RWPE1 (cell line): ENCODE data around the gene NAALADL2.
A peak's percentile ranks its signal among the peaks of the same experiment; 100 is the strongest.

Source experiments
- CTCF ChIA-PET: fragments of 350-600 bp; sonication (Branson Sonifier 250); formaldehyde crosslinking; extraction: SDS; loops from one replicate; lab custom pipeline; 2021; lab: Yijun Ruan, JAX
- POLR2A ChIA-PET: fragments of 400-600 bp; formaldehyde crosslinking; extraction: SDS; loops from one replicate; lab custom pipeline; 2020; ENCODE audit warnings: antibody characterized with exemption; ENCODE audit not compliant: low non-redundant PET; lab: Yijun Ruan, JAX
- DNase-seq: peaks from one replicate; pipeline ENCODE4 v3.0.0; 2012; ENCODE audit warnings: low spot score
- H3K27ac ChIP-seq: fragments of 450-650 bp; 2 replicates; pipeline ENCODE4 v1.5.1; 2017
- CTCF ChIP-seq: fragments of 450-650 bp; conservative IDR thresholded peaks from 2 replicates; pipeline ENCODE4 v1.5.1; 2017; ENCODE audit warnings: low read depth, mild to moderate bottlenecking

Gene NAALADL2

DNA sequence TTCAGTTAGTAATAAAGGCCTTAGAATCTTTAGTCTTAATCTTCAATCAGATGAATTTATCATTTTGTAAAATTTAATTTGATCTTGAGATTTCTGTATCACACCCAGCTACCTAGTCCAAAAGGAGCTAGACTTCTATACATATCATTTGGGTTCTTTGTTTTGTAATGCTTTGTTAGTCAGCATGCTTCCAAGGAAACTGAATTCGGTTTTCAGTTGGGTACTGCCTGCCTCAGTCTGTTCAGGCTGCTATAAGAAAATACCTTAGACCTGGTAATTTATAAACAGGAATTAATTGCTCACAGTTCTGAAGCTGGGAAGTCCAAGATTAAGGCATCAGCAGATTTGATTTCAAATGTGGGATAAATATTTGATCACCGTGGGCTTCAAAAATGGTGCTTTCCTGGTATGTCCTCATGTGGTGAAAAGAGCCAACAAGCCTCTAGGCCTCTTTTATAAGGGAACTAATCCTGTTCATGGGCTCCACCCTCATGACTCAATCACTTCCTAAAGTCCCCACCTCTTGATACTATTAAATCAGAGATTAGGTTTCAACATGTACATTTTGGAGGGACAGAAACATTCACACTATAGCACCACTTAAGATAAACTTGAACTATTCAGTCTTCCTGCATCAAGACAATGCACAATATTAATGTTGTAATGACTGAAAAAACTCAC lies 800.7 kb downstream of the NAALADL2 start:
- DNase-seq, result no peak
- no peak for TF ChIP-seq CTCF
- POLR2A ChIA-PET, result no interaction called here
- CTCF ChIA-PET, result interaction anchor here (0.6 kb wide), 1 partner anchor 774 kb away, joined by 3 read pairs; no protein-coding TSS in a partner anchor
- no peak overlapping the region for H3K27ac ChIP-seq

- ChIA-PET POLR2A (no interaction called here), CTCF (no interaction called here)
- DNase-seq, result no peak
- H3K27ac ChIP-seq, result no peak overlapping the region
- no peak for TF ChIP-seq CTCF
Observed at GRCh38 chr3:175662815-175663214, 803.7 kb downstream of the NAALADL2 start.

- H3K27ac ChIP-seq, result no peak overlapping the region
- CTCF ChIA-PET, result no interaction called here
- POLR2A ChIA-PET, result no interaction called here
- no peak for TF ChIP-seq CTCF
- DNase-seq, result peak; percentile 4
Observed at GRCh38 chr3:175664911-175665310, 805.8 kb downstream of the NAALADL2 start.

GRCh38 chr3:175668300-175668699 lies 809.2 kb downstream of the NAALADL2 start:
- ChIA-PET POLR2A (no interaction called here), CTCF (no interaction called here)
- no peak for DNase-seq
- TF ChIP-seq CTCF, result no peak
- no peak overlapping the region for H3K27ac ChIP-seq

DNA sequence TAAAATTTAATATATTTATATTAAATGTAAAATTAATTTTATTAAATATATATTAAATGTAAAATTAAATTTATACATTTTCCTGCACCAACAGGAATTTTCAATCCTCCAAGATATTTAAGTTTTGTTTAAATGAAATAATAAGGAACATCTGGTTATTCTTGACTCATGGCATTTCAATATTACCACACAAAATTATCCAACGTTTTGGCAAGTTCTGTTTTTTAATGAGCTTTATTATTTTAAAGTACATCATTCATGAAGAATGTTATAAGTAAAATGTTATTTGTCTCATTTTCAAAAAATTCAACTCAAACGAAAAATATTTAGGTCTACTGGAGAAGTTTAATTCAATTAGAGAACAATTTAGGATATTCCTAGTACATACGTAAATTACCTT lies 811.4 kb downstream of the NAALADL2 start:
- ChIA-PET POLR2A (no interaction called here), CTCF (no interaction called here)
- H3K27ac ChIP-seq, result no peak overlapping the region
- DNase-seq, result no peak
- no peak for TF ChIP-seq CTCF

DNA sequence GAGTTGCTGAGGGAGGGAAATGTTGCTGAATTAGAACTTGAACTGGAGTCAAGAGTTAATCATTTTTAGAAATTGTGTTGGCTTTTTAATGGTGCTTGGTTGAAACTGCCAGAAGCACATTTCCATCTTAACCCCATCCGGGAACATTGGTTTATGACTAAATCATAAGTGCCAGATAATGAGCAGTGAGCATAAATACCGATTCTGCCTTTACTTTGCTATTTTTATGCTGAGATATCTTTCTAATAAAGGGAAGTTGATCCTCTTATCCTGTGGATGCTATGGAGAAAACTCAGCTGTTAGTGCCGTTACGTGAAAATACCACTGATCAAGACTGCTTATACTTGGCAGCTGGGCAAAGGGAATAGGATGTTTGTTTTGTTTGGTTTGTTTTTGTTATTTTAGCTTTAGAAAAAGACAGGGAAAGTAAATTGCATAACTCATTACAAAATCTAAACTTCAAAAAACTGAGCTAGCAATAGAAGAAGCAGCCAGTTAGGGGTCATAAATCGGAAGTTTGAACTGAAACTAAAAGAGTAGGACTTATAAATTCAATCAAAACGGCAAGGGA lies 813.1 kb downstream of the NAALADL2 start:
- no peak overlapping the region for H3K27ac ChIP-seq
- no peak for TF ChIP-seq CTCF
- POLR2A ChIA-PET, result no interaction called here
- no peak for DNase-seq
- CTCF ChIA-PET, result interaction anchor here (0.6 kb wide), 1 partner anchor 734 kb away, joined by 4 read pairs; no protein-coding TSS in a partner anchor
